DOHH2 (cell line): ENCODE results near the gene APBB1.

ENCODE experiments used
- H3F3A ChIP-seq: fragments of 200-600 bp; sonication (generic), shearing (Covaris generic); 2 replicates; pipeline ENCODE4 v1.6.0; 2016; ENCODE audit warnings: antibody characterized with exemption, mild to moderate bottlenecking; ENCODE audit not compliant: control insufficient read depth, insufficient read depth
- H3K27ac ChIP-seq: fragments of 200-600 bp; sonication (generic); 2 replicates; pipeline ENCODE4 v1.5.1; 2014; ENCODE audit warnings: low read depth, mild to moderate bottlenecking, low read length, moderate library complexity
- H3K27me3 ChIP-seq: fragments of 200-600 bp; sonication (generic); 2 replicates; pipeline ENCODE4 v1.6.1; 2014; ENCODE audit warnings: mild to moderate bottlenecking, low read length, mixed read lengths; ENCODE audit not compliant: control insufficient read depth
- H3K36me3 ChIP-seq: fragments of 200-600 bp; sonication (generic); 2 replicates; pipeline ENCODE4 v1.6.1; 2014; ENCODE audit warnings: mild to moderate bottlenecking, low read length, moderate library complexity, mixed read lengths; ENCODE audit not compliant: control insufficient read depth
- H3K4me1 ChIP-seq: fragments of 200-600 bp; sonication (generic); 2 replicates; pipeline ENCODE4 v1.6.1; 2014; ENCODE audit warnings: mild to moderate bottlenecking, low read length, mixed read lengths; ENCODE audit not compliant: control insufficient read depth
- H3K4me2 ChIP-seq: fragments of 200-600 bp; sonication (generic); 2 replicates; pipeline ENCODE4 v1.6.0; 2014; ENCODE audit warnings: mild to moderate bottlenecking, low read length, moderate library complexity
- H3K4me3 ChIP-seq: fragments of 200-600 bp; sonication (generic); 2 replicates; pipeline ENCODE4 v1.5.1; 2014; ENCODE audit warnings: mild to moderate bottlenecking, low read length, mixed read lengths
- H3K79me2 ChIP-seq: fragments of 200-600 bp; sonication (generic); 2 replicates; pipeline ENCODE4 v1.6.1; 2014; ENCODE audit warnings: mild to moderate bottlenecking, low read length, mixed read lengths; ENCODE audit not compliant: control insufficient read depth
- H3K9me2 ChIP-seq: fragments of 200-600 bp; sonication (generic); replicated peaks from 2 replicates; pipeline ENCODE4 v1.6.1; 2014; ENCODE audit warnings: mild to moderate bottlenecking, low read length, mixed read lengths; ENCODE audit not compliant: control insufficient read depth
- H3K9me3 ChIP-seq: fragments of 200-600 bp; sonication (generic); 2 replicates; pipeline ENCODE4 v1.6.1; 2014; ENCODE audit warnings: antibody characterized with exemption, low read length, mixed read lengths; ENCODE audit not compliant: control insufficient read depth, insufficient read depth
- H4K20me1 ChIP-seq: fragments of 200-600 bp; sonication (generic); 2 replicates; pipeline ENCODE4 v1.6.0; 2014; ENCODE audit warnings: low read depth, mild to moderate bottlenecking, antibody characterized with exemption, low read length, moderate library complexity; ENCODE audit not compliant: control insufficient read depth, insufficient read depth
- EZH2phosphoT487 ChIP-seq: fragments of 200-600 bp; sonication (generic); IDR thresholded peaks from 2 replicates; pipeline ENCODE4 v1.6.1; 2017; ENCODE audit warnings: borderline replicate concordance, mild to moderate bottlenecking, antibody characterized with exemption, low read length, moderate library complexity, mixed read lengths
- TF ChIP-seq, protein P1 (sequence below): fragments of 200-600 bp; sonication (generic); IDR thresholded peaks from one replicate; pipeline ENCODE4 v1.5.1; 2014; ENCODE audit warnings: antibody characterized with exemption, mild to moderate bottlenecking, low read depth, low read length; ENCODE audit not compliant: poor library complexity, severe bottlenecking

Gene APBB1

DNA sequence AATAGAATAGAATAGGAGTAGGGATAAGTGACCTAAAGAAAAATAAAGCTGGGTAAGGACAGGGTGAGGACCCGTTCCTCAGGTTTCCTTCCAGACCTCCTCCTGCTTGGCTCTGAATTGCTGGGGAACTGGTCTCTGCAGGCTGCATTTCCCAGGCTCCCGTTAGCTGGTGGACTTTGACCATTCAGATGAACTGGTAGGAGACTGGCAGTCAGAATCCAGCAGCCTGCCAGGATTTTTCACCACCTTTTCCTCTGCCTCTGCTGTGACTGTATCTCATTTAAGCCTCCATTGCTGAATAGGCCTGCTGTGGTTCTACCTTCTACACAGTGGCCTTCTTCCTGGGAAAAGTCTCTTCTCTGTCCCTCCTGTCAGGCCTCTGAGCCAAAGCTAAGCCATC is 53.2 kb downstream of the APBB1 start:
- Histone ChIP-seq H4K20me1 (no peaks in the 10 kb centered on the region), H3K27me3 (peaks cover 6% of the 10 kb centered on the region), H3K4me1 (no peaks in the 10 kb centered on the region), H3K27ac (no peak overlapping the region), H3K4me3 (no peak overlapping the region), H3K9me3 (no peaks in the 10 kb centered on the region), H3K79me2 (no peaks in the 10 kb centered on the region), H3K36me3 (no peaks in the 10 kb centered on the region), H3K4me2 (no peak overlapping the region), H3K9me2 (no peaks in the 10 kb centered on the region), H3F3A (no peaks in the 10 kb centered on the region)
- no peak for TF ChIP-seq EZH2phosphoT487
- TF ChIP-seq, protein P1, sequence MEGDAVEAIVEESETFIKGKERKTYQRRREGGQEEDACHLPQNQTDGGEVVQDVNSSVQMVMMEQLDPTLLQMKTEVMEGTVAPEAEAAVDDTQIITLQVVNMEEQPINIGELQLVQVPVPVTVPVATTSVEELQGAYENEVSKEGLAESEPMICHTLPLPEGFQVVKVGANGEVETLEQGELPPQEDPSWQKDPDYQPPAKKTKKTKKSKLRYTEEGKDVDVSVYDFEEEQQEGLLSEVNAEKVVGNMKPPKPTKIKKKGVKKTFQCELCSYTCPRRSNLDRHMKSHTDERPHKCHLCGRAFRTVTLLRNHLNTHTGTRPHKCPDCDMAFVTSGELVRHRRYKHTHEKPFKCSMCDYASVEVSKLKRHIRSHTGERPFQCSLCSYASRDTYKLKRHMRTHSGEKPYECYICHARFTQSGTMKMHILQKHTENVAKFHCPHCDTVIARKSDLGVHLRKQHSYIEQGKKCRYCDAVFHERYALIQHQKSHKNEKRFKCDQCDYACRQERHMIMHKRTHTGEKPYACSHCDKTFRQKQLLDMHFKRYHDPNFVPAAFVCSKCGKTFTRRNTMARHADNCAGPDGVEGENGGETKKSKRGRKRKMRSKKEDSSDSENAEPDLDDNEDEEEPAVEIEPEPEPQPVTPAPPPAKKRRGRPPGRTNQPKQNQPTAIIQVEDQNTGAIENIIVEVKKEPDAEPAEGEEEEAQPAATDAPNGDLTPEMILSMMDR, result no peak

DNA sequence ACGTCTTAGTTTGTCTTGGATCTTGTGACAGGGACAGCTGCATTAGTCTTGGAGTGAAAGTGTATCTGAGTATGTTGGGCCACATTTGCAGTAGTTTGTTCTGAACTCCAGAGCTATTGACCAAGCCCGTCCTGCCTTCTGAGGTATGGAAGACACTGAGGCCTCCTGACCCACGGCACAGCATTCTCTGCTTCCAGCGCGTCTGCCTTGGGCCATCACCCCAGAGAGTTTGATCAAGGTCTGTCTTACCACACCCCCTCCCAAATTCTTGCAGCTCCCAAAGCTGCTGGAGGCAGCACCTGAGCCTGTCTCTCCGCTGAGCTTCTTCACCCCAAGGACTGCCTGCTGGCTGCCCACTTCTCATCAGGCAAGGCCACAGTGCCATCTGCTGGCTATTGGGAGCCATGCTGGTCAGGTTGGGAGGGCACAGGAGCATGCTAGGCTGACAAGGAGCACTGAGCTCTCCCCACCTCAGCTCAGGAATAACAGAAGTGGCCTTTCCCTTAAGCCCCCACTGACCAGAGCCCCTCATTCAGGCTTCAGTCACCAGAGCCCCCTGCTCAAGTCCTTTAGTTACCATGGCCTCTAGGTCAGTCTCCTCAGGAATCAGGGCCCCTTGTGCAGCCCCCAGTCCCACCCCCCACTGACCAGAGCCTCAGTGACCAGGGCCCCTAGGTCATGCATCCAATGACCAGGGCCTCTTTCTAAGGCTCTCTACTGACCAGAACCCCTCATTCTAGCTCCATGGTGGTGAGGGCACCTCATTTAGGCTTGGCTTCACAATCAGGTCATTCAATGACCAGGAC is 55.8 kb downstream of the APBB1 start:
- H3K9me3 ChIP-seq, result no peaks in the 10 kb centered on the region
- H3K79me2 ChIP-seq, result no peaks in the 10 kb centered on the region
- H3F3A ChIP-seq, result no peaks in the 10 kb centered on the region
- no peak overlapping the region for H3K4me3 ChIP-seq
- H4K20me1 ChIP-seq, result no peaks in the 10 kb centered on the region
- peaks cover 6% of the 10 kb centered on the region for H3K27me3 ChIP-seq
- no peaks in the 10 kb centered on the region for H3K9me2 ChIP-seq
- H3K27ac ChIP-seq, result no peak overlapping the region
- H3K4me1 ChIP-seq, result no peaks in the 10 kb centered on the region
- H3K36me3 ChIP-seq, result no peaks in the 10 kb centered on the region
- H3K4me2 ChIP-seq, result no peak overlapping the region
- TF ChIP-seq EZH2phosphoT487, result no peak
- TF ChIP-seq, protein P1, result peak; percentile 84

- H3K36me3 ChIP-seq, result no peaks in the 10 kb centered on the region
- H3K9me2 ChIP-seq, result no peaks in the 10 kb centered on the region
- no peak overlapping the region for H3K4me3 ChIP-seq
- H4K20me1 ChIP-seq, result no peaks in the 10 kb centered on the region
- TF ChIP-seq, protein P1, result no peak
- TF ChIP-seq EZH2phosphoT487, result no peak
- no peak overlapping the region for H3K27ac ChIP-seq
- no peaks in the 10 kb centered on the region for H3K4me1 ChIP-seq
- no peaks in the 10 kb centered on the region for H3K9me3 ChIP-seq
- H3F3A ChIP-seq, result no peaks in the 10 kb centered on the region
- H3K79me2 ChIP-seq, result no peaks in the 10 kb centered on the region
- H3K4me2 ChIP-seq, result no peak overlapping the region
- H3K27me3 ChIP-seq, result peaks cover 6% of the 10 kb centered on the region
These were observed 56.6 kb downstream of the APBB1 start for GRCh38 chr11:6362185-6362872.
